ENCODE measurements around the gene C16orf92.

Gene C16orf92

GRCh38 chr16:29994600-29995323 is 28.2 kb upstream of the C16orf92 start (continued):
- no peak for TF ChIP-seq TSHZ2 (CRISPR knock-in tag; IDR thresholded peaks at IDR 0.05)

DNA sequence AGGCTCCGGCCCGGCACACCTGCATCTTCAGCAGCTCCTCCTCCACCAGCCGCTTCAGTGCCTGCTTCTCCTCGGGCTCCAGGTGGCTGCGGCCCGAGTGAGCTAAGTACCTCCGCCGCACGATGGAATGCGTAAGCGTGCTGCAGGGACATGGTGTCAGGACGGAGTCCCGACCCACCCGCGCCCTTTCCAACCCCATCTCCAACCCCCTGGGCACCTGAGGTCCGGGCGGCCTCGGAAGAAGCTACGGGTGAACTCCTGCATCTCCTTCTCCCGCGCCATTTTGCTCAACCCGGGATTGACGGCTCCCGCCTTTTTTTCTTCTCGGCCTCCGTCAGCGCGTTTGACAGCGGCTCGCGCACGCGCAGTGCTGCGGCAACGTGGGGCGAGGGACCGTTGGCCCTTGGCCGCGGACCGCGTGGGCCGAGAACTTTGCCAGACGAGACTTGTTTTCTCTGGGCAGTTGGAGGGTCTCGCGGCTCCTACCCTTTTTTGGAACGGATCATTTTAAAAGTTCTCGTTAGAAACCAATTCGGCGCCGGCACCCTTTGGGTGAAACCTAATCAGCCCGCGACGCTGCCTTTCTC is 27.6 kb upstream of the C16orf92 start, which contains the start of gene HIRIP3:
Gene HIRIP3, minus strand, starts transcription at position 294 of the 587 bp plus-strand sequence. Its CDS starts 12 bp downstream, at position 282.
- TF ChIP-seq ARNTL (CRISPR knock-in tag; IDR thresholded peaks at IDR 0.05; ENCODE audit: borderline replicate concordance, low read depth) (no peak), GLIS3 (CRISPR knock-in tag; IDR thresholded peaks at IDR 0.05) (no peak), TCF4 (CRISPR knock-in tag; IDR thresholded peaks at IDR 0.05; ENCODE audit: borderline replicate concordance) (no peak), PPARA (CRISPR knock-in tag; IDR thresholded peaks at IDR 0.05; ENCODE audit: borderline replicate concordance) (no peak)
- TF ChIP-seq, protein P1, sequence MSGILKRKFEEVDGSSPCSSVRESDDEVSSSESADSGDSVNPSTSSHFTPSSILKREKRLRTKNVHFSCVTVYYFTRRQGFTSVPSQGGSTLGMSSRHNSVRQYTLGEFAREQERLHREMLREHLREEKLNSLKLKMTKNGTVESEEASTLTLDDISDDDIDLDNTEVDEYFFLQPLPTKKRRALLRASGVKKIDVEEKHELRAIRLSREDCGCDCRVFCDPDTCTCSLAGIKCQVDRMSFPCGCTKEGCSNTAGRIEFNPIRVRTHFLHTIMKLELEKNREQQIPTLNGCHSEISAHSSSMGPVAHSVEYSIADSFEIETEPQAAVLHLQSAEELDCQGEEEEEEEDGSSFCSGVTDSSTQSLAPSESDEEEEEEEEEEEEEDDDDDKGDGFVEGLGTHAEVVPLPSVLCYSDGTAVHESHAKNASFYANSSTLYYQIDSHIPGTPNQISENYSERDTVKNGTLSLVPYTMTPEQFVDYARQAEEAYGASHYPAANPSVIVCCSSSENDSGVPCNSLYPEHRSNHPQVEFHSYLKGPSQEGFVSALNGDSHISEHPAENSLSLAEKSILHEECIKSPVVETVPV (CRISPR knock-in tag; IDR thresholded peaks at IDR 0.05): no peak

DNA sequence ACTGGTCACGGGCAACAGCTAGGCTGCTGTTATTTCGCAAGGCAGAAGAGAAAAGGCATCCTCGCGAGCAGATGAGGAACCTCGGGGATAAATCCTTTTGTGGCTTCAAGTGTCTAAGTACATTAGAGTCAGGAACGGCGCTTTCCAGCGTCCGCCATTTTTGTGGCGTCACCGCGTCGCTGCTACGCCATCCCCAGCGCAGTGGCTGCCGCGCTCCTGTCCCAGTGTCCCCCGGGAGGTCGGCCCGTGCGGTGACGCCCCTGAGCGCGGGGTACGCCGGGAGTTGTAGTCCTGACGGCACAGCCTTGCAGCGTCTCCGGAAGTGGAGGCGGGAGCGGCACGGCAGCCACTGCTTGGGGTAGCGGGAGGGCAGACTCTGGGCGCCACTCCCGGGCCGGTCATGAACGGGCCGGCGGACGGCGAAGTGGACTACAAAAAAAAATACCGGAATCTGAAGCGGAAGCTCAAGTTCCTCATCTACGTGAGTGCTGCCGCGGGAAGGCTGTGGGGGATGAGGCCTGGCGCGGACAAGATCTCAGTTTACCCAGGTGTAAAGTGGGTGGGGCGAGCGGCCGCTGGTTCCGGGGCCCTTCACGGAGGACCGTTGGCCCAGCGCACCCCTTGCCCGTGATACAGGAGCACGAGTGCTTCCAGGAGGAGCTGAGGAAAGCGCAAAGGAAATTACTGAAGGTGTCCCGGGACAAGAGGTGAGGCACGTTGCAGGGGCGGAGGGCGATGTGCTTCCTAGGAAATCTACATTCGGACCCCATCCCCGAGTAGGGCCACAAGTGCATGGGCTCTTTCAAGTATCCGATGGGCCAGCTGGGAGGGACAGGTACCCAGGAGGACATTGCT is 26.9 kb upstream of the C16orf92 start, which contains the start of gene INO80E:
Gene INO80E, plus strand, starts transcription at position 331 of the 855 bp plus-strand sequence. Its CDS starts 70 bp downstream, at position 401.
- TF ChIP-seq, protein P2, sequence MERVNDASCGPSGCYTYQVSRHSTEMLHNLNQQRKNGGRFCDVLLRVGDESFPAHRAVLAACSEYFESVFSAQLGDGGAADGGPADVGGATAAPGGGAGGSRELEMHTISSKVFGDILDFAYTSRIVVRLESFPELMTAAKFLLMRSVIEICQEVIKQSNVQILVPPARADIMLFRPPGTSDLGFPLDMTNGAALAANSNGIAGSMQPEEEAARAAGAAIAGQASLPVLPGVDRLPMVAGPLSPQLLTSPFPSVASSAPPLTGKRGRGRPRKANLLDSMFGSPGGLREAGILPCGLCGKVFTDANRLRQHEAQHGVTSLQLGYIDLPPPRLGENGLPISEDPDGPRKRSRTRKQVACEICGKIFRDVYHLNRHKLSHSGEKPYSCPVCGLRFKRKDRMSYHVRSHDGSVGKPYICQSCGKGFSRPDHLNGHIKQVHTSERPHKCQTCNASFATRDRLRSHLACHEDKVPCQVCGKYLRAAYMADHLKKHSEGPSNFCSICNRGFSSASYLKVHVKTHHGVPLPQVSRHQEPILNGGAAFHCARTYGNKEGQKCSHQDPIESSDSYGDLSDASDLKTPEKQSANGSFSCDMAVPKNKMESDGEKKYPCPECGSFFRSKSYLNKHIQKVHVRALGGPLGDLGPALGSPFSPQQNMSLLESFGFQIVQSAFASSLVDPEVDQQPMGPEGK (CRISPR knock-in tag; IDR thresholded peaks at IDR 0.05; ENCODE audit: borderline replicate concordance): no peak
- TF ChIP-seq GLIS3 (CRISPR knock-in tag; IDR thresholded peaks at IDR 0.05): 0 out of 2 replicates have a peak, but pooled peaks have one; percentile 35
- ATAC-seq: peak; percentile 96

More for the DNA sequence above, 27.6 kb upstream of the C16orf92 start, which contains the start of gene HIRIP3:
- peak; percentile 68 for ATAC-seq

DNA sequence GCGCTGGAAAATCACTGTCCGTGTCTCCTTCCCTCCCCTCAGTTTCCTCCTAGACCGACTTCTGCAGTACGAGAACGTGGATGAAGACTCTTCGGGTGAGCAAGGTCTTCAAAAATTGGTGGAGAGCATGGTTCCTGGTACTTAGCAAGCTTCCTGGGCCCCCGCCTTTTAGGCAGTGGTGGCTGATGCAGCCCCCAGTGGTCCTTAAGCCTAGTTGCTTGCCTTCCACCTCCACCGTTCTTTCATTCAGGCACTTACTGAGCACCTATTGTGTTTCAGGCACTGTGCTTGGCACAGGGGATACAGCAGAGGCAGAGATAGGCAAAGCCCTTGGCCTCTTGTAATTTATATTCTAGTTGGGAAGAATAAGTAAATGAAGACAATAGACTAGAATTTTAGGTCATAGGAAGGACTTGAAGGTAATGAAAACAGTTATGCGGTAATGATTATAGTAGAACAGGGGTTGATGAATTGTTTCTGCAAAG is 26.2 kb upstream of the C16orf92 start:
- peak; percentile 7 for ATAC-seq
- TF ChIP-seq ESRRG (CRISPR knock-in tag; IDR thresholded peaks at IDR 0.05) (no peak), BACH2 (CRISPR knock-in tag; IDR thresholded peaks at IDR 0.05; ENCODE audit: borderline replicate concordance) (no peak), TCF4 (CRISPR knock-in tag; IDR thresholded peaks at IDR 0.05; ENCODE audit: borderline replicate concordance) (no peak), ZFP30 (CRISPR knock-in tag; IDR thresholded peaks at IDR 0.05) (no peak), GLIS3 (CRISPR knock-in tag; IDR thresholded peaks at IDR 0.05) (no peak), SNAI2 (CRISPR knock-in tag; IDR thresholded peaks at IDR 0.05) (no peak), RARB (CRISPR knock-in tag; IDR thresholded peaks at IDR 0.05) (no peak), ZNF565 (CRISPR knock-in tag; conservative IDR thresholded peaks at IDR 0.05; ENCODE audit: low read depth) (no peak), OSR1 (CRISPR knock-in tag; IDR thresholded peaks at IDR 0.05) (no peak), CSDC2 (CRISPR knock-in tag; IDR thresholded peaks at IDR 0.05) (no peak), ISL1 (CRISPR knock-in tag; IDR thresholded peaks at IDR 0.05) (no peak), ZC3H10 (CRISPR knock-in tag; IDR thresholded peaks at IDR 0.05) (no peak), TOX (CRISPR knock-in tag; IDR thresholded peaks at IDR 0.05; ENCODE audit: borderline replicate concordance) (no peak), TSHZ2 (CRISPR knock-in tag; IDR thresholded peaks at IDR 0.05) (no peak), ZNF8 (CRISPR knock-in tag; IDR thresholded peaks at IDR 0.05) (no peak), ARNTL (CRISPR knock-in tag; IDR thresholded peaks at IDR 0.05; ENCODE audit: borderline replicate concordance, low read depth) (no peak), ZNF70 (CRISPR knock-in tag; IDR thresholded peaks at IDR 0.05) (no peak)
- TF ChIP-seq, protein P2 (CRISPR knock-in tag; IDR thresholded peaks at IDR 0.05; ENCODE audit: borderline replicate concordance): no peak
